ENCODE data around the gene ZNF609.
"Not testable (repeated sequence)": the region's sequence is repeated elsewhere in the genome, so short reads cannot be mapped to it uniquely, and the experiment has no call there.

The ZNF609 gene

GRCh38 chr15:64459066-64459781 lies 1.2 kb upstream of the ZNF609 start:
- DNase-seq (ENCODE audit: low read depth, low spot score), result no peak

GRCh38 chr15:64460724-64461720 lies 644 bp downstream of the ZNF609 start:
- no peak for DNase-seq (ENCODE audit: low read depth, low spot score)

DNA sequence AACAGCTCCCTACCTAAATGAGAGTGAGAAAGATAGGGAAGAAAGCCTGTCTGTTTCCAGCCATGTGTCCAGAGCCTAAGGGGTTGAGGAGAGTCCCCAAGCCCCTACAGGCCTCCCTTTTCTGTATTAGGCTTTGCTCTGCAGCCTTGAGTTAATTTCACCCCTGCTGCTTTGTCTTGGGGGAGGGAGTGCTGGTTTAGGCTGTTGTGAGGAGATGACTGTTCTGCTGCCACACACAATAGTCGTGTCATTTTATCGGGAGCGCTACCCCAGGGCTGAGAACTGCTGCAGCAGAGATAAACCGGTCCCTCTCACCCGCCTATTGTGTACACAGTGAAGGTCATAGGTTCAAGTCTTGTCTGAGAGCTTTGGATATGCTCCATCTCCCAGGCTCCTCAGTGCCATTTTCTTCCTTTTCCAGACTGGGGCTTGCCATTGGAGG lies 1.4 kb downstream of the ZNF609 start:
- no peak for DNase-seq (ENCODE audit: low read depth, low spot score)

DNA sequence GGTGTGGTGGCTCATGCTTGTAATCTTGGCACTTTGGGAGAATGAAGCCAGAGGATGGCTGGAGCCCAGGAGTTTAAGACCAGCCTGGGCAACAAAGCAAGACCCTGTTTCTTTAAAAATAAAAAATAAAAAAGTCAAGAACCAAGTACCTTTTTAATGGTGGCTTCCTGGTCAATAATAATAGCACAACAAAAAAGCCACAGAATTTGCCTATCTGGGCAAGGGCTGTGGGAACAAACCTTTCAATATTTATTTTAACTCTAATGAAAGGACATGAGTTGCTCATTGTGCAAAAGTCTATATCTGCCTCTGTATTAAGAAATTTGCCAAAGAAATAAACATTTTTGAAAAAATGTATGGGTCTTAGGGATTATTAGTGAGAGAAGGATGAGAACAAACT lies 2.1 kb downstream of the ZNF609 start:
- no peak for DNase-seq (ENCODE audit: low read depth, low spot score)

GRCh38 chr15:64464276-64465005 lies 4.1 kb downstream of the ZNF609 start:
- DNase-seq (ENCODE audit: low read depth, low spot score), result no peak

- no peak for DNase-seq (ENCODE audit: low read depth, low spot score)
Measured at GRCh38 chr15:64466408-64467141, 6.2 kb downstream of the ZNF609 start.

GRCh38 chr15:64472161-64472560 lies 11.8 kb downstream of the ZNF609 start:
- DNase-seq (ENCODE audit: low read depth, low spot score), result no peak

GRCh38 chr15:64474846-64475245 lies 14.5 kb downstream of the ZNF609 start:
- DNase-seq (ENCODE audit: low read depth, low spot score), result no peak

DNA sequence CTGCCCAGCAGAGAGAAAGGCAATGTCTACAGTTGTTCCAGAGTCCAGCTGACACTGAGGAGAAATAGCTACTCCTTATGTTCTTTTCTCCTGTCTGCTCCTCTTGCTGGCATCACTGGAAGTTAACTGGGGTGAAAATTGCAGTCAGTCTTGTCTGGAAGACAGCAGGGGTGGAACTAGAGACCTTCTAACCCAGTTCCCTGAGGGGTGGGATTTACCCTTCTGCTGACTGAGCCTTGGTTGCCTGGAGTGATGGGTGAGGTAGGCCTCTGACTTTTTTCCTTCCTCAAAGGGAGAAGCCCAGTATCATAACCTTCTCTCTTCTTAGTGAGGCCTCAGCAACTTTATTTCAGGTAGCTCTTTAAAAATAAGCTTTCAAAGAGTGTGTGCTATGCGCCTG lies 16.2 kb downstream of the ZNF609 start:
- no peak for DNase-seq (ENCODE audit: low read depth, low spot score)

- no peak for DNase-seq (ENCODE audit: low read depth, low spot score)
Measured at GRCh38 chr15:64478863-64479262, 18.5 kb downstream of the ZNF609 start.

DNA sequence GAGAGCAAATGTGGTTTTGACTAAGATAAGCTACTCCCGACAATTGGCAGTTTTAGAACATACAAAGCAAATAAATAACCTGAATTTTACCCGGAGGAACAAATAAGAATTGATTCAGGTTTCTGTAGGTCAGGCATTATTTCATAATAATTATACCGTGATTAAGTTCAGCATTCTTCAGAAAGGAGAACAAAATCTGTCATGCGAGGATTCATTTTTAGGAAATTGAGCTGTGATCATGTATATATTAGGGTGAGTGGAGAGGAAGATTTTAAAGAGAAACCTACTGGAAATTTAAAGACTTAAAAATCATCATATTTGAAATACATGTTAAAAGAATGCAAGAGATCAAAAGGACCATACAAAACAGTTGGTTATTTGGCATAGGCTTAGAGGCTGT lies 20.5 kb downstream of the ZNF609 start:
- DNase-seq (ENCODE audit: low read depth, low spot score), result no peak

DNA sequence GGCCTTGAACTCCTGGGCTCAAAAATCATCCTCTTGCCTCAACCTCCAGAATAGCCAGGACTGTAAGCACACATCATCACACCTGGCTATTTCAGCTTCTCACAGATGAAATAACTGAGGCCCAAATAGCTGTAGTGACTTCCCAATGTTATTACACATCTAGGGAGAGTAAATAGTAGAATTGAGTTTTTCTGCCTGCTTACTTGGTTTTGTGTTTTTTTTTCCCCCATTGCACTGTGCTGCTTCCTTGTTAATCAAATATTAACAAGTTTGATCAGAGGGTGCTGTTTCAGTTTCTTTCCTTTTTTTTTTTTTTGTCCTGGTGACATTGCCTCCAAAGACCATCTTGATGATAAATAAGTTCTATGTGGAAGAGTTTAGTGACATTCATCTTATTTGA lies 23.4 kb downstream of the ZNF609 start:
- DNase-seq (ENCODE audit: low read depth, low spot score), result no peak

- DNase-seq (ENCODE audit: low read depth, low spot score), result no peak
Measured at GRCh38 chr15:64485796-64486195, 25.4 kb downstream of the ZNF609 start.

- no peak for DNase-seq (ENCODE audit: low read depth, low spot score)
Measured at GRCh38 chr15:64490598-64491259, 30.4 kb downstream of the ZNF609 start.

DNA sequence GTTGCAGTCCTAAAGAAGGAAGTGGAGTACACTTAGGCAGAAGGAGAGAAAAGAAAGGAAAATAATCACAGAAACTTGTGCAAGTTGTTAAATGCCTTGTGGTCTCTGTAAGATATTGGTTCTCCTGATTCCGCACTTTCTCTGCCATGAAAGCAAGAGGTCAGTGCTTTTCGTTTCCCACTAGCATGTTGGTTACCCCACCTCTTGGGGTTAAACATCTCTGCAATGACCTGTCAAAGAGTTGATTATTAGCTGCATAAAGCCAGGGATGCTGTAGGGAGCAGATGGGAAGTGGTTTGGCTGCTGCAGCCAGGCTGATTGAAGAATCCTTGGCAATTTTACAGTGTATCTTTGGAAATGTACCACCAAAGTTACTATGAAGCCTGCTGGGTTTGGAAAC lies 33.3 kb downstream of the ZNF609 start:
- no peak for DNase-seq (ENCODE audit: low read depth, low spot score)

GRCh38 chr15:64495968-64496367 lies 35.6 kb downstream of the ZNF609 start:
- DNase-seq (ENCODE audit: low read depth, low spot score), result not testable (repeated sequence)

GRCh38 chr15:64500695-64501395 lies 40.5 kb downstream of the ZNF609 start:
- DNase-seq (ENCODE audit: low read depth, low spot score), result no peak

GRCh38 chr15:64501396-64501715 lies 41.0 kb downstream of the ZNF609 start:
- no peak for DNase-seq (ENCODE audit: low read depth, low spot score)

- DNase-seq (ENCODE audit: low read depth, low spot score), result no peak
Measured at GRCh38 chr15:64502151-64502550, 41.8 kb downstream of the ZNF609 start.

- DNase-seq (ENCODE audit: low read depth, low spot score), result no peak
Measured at GRCh38 chr15:64502551-64502950, 42.2 kb downstream of the ZNF609 start.
